Rectal smooth muscle tissue (tissue), 1 donor: ENCODE data around the gene SS18L1.
"Not testable (repeated sequence)": the region's sequence is repeated elsewhere in the genome, so short reads cannot be mapped to it uniquely, and the experiment has no call there.

ENCODE experiments used
- H3K27ac ChIP-seq: one replicate; pipeline ENCODE4 v1.7.0; 2013; ENCODE audit warnings: low read depth, low read length, inconsistent platforms
- H3K27me3 ChIP-seq: one replicate; pipeline ENCODE4 v1.7.0; 2013; ENCODE audit warnings: low read length; ENCODE audit not compliant: control insufficient read depth, insufficient read depth
- H3K36me3 ChIP-seq: one replicate; pipeline ENCODE4 v1.7.0; 2013; ENCODE audit warnings: low read length; ENCODE audit not compliant: control insufficient read depth, insufficient read depth
- H3K4me1 ChIP-seq: one replicate; pipeline ENCODE4 v1.7.0; 2013; ENCODE audit warnings: low read length; ENCODE audit not compliant: control insufficient read depth, insufficient read depth
- H3K4me3 ChIP-seq: one replicate; pipeline ENCODE4 v1.7.0; 2013; ENCODE audit warnings: low read length
- H3K9ac ChIP-seq: one replicate; pipeline ENCODE4 v1.7.0; 2013; ENCODE audit warnings: low read length

Gene SS18L1

DNA sequence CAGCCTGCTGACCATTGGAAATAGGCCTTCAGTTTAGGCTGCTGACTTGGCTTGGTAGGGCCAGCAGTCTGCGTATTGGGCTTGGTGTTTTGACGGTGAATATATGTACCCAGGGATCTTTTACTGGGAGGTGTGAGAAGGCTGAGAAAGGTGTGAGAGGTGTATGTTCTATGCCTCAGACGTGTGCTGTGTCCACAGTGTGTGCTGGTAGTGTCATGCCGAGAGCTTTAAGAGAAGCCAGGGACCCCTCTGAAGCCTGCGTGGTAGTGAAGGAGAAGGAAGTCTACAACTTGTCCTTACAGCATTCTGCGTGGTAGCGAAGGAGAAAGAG, 2.1 kb downstream of the SS18L1 start:
- Histone ChIP-seq H3K4me1 (peaks cover 17% of the 10 kb centered on the region), H3K9ac (no peak overlapping the region), H3K36me3 (no peaks in the 10 kb centered on the region), H3K27ac (no peak overlapping the region), H3K27me3 (no peaks in the 10 kb centered on the region), H3K4me3 (no peak overlapping the region)

DNA sequence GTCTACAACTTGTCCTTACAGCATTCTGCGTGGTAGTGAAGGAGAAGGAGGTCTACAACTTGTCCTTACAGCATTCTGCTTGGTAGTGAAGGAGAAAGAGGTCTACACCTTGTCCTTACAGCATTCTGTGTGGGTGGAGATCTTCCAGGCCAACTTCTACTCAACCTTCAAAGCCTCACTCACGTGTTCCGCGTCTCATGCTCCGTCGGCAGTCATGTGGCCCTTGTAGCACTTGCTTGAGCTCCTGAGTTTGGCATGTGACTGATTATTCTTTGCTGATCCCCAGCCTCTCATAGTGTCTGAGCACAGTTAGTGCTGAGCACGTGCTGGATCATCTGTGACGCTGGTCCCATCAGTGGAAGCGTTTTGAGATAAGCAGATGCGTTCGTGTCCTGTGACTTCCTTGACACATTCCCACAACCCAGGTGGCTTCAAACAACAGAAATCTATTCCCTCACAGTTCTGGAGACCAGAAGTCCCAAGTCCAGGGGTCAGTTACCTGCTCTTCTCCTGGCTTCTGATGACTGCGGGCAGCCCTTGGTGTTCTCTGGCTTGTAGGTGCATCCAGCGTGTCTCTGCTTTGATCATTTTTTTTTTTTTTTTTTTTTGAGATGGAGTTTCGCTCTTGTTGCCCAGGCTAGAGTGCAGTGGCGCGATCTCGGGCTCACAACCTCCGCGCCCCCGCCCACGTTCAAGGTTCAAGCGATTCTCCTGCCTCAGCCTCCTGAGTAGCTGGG, 2.6 kb downstream of the SS18L1 start:
- H3K9ac ChIP-seq: no peak overlapping the region
- peaks cover 12% of the 10 kb centered on the region for H3K4me1 ChIP-seq
- H3K27ac ChIP-seq: no peak overlapping the region
- no peaks in the 10 kb centered on the region for H3K36me3 ChIP-seq
- H3K4me3 ChIP-seq: no peak overlapping the region
- H3K27me3 ChIP-seq: no peaks in the 10 kb centered on the region

DNA sequence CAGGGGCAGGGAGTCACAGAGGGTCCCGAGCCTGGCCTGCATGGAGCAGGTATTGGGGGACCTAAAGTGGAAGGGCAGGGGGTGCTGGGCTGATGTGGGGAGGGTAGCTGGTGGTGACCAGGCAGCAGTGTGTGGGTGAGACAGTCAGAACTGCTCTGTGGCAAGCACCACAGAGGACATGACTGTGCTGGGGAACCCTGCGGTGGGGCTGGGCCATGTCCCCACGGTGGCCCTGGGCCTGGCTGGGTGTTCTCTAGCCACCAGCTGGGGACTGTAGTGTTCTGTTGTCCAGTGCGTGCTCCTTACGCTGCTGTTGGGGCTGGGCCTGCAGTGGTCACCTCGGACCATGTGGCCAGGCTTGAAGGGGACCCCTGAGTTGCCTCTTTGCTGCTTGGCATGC, 3.6 kb downstream of the SS18L1 start:
- H3K36me3 ChIP-seq: no peaks in the 10 kb centered on the region
- no peak overlapping the region for H3K27ac ChIP-seq
- no peak overlapping the region for H3K4me3 ChIP-seq
- H3K4me1 ChIP-seq: peaks cover 4% of the 10 kb centered on the region
- H3K9ac ChIP-seq: no peak overlapping the region
- no peaks in the 10 kb centered on the region for H3K27me3 ChIP-seq

DNA sequence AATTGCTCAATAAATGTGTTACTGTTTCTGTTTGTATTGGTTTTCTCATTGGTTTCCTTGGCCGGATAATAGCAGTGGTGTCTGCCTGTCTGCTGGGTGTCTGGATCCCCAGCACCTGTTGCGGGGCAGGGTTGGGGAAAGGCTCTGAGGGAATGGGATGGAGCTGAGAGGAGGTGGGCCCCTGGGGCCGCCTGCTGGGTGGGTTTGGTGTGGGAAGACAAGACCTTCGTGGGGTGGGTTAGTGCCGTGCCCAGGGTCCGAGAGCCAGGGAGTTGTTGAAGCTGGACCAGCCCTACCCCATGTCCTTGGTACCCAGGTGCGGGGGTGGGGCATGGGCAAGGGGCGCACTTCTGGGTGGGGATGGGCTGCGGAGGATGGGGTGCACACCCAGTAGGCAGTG, 4.0 kb downstream of the SS18L1 start:
- Histone ChIP-seq H3K27me3 (no peaks in the 10 kb centered on the region), H3K4me3 (no peak overlapping the region), H3K9ac (no peak overlapping the region), H3K4me1 (peaks cover 4% of the 10 kb centered on the region), H3K36me3 (no peaks in the 10 kb centered on the region), H3K27ac (no peak overlapping the region)

DNA sequence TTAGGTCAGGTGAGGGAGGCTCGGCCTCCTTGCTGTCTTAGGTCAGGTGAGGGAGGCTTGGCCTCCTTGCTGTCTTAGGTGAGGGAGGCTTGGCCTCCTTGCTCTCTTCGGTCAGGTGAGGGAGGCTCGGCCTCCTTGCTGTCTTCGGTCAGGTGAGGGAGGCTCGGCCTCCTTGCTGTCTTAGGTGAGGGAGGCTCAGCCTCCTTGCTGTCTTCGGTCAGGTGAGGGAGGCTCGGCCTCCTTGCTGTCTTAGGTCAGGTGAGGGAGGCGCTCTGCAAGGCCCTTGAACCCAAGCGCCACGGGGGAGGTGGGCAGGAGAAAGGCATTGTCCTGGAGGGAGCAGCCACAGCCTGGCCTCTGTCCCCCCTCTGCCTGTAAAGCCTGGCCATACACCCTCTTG, 4.8 kb downstream of the SS18L1 start:
- not testable (repeated sequence) for H3K4me1 ChIP-seq, H3K4me3 ChIP-seq, H3K36me3 ChIP-seq, H3K9ac ChIP-seq, H3K27ac ChIP-seq, H3K27me3 ChIP-seq

DNA sequence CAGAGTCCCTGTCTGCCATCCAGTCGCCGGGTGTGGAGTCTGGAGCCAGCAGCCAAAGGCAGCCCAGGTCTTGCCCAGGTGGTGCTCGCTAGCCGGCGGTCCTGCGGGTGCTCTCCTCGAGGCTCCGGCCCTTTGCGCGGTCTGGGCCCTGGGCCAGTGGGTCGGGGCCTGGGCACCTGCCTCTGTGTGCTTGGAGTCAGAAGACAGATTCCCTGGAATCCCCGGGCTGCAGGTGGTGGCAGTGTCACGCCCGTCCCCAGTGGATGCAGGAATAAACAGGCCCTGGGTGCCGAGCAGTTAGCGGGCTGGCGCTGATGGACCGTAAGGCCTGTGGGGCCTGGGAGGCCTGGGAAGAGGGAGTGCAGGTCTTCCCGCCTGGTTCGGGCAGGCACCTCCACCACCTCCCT, 5.3 kb downstream of the SS18L1 start:
- Histone ChIP-seq H3K27ac (no peak overlapping the region), H3K36me3 (no peaks in the 10 kb centered on the region), H3K27me3 (no peaks in the 10 kb centered on the region), H3K9ac (no peak overlapping the region), H3K4me3 (no peak overlapping the region), H3K4me1 (peaks cover 4% of the 10 kb centered on the region)

DNA sequence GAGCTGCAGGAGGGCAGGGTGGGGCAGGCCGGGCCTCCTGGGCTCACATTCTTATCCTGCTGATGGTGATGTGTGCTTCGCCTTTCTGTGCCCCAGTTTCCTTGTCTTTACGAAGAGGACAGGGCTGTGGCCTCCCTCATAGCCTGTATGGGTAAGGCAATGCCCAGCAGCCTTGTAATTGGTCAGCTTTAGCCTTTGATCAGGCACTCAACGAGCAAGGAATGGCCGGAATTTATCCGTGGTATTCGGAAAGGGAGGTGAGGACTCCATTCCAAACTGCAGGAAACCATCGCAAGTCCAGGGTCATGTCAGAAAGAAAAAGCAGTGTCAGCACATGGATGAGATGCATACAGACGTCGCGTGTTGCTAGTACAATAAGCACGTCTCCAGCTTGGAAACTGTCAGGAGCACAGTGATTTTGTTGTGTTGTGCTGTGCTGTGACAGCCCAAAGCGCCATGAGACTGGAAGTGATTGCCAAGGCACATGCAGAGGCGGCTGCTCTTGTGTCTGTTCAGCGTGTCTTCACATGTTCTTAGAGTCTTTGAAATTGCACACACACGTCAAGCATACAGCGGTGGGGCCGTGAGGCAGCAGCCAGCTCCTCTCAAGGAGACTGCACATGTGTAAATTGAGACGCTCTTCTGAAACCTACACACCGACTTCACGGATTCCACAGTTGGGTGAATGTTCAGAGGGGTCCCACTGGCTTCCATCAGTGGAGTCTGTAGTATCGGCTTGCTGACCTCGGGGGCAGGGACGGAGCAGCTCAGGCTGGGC, 6.2 kb downstream of the SS18L1 start:
- Histone ChIP-seq H3K27ac (no peak overlapping the region), H3K9ac (no peak overlapping the region)

DNA sequence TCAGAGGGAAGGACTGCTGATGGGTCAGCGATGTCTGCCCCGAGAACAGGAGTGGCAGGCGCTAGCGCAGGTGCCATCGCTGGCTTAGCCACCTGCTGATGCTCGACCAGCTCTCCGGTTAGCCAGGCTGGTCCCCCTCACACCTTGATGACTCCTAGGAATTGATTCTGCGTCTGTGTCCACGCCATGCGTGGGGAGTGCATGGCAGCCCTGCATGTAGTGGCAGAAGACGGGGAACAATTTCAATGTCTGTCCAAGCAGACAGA, 6.7 kb downstream of the SS18L1 start:
- no peak overlapping the region for H3K27ac ChIP-seq
- no peak overlapping the region for H3K4me3 ChIP-seq
- no peaks in the 10 kb centered on the region for H3K4me1 ChIP-seq
- no peaks in the 10 kb centered on the region for H3K36me3 ChIP-seq
- H3K27me3 ChIP-seq: no peaks in the 10 kb centered on the region
- no peak overlapping the region for H3K9ac ChIP-seq

More for the DNA sequence above, 6.2 kb downstream of the SS18L1 start:
- Histone ChIP-seq H3K4me3 (no peak overlapping the region), H3K27me3 (no peaks in the 10 kb centered on the region), H3K36me3 (no peaks in the 10 kb centered on the region), H3K4me1 (peaks cover 2% of the 10 kb centered on the region)

DNA sequence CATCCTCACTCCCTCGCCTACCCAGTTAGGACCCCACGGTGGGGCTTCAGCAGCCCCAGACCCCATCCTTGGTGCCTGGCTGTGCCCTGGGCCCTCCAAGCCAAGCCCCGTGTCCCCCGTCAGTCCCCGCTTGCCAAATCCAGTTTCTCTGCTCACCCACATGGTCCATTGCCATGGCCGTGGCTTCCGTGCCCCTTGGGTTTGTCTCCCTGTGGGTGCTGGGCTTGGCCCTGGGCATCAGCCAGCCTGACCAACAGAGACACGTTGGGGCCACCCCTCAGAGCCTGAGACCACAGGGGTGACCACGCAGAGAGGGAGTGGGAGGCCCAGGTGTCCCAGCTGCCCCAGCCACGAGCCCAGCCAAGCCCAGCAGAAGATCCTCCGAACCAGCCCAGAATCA, 7.7 kb downstream of the SS18L1 start:
- Histone ChIP-seq H3K4me3 (no peak overlapping the region), H3K4me1 (no peaks in the 10 kb centered on the region), H3K9ac (no peak overlapping the region), H3K27ac (no peak overlapping the region), H3K36me3 (no peaks in the 10 kb centered on the region), H3K27me3 (no peaks in the 10 kb centered on the region)

DNA sequence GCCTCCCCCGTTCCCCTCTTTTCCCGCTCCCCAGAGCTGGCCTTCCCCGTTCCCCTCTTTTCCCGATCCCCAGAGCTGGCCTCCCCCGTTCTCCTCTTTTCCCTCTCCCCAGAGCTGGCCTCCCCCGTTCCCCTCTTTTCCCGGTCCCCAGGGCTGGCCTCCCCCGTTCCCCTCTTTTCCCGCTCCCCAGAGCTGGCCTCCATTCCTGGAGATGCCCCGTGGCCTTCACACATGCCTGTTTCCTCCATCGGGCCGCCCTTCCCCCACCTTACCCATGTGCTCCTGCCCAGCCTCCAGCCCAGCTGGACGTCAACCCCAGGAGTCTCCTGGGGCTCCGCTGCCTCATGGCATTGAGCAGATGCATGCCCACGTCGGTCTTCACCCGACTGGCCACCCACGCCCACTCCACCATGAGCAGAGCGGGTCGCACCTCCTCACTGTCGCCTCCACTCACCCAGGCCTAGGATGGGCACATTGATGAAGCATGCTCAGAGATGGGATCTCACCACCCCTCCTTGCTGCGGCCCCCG, 8.3 kb downstream of the SS18L1 start:
- Histone ChIP-seq H3K4me1 (no peaks in the 10 kb centered on the region), H3K27me3 (no peaks in the 10 kb centered on the region), H3K9ac (no peak overlapping the region), H3K36me3 (no peaks in the 10 kb centered on the region), H3K27ac (no peak overlapping the region), H3K4me3 (no peak overlapping the region)

DNA sequence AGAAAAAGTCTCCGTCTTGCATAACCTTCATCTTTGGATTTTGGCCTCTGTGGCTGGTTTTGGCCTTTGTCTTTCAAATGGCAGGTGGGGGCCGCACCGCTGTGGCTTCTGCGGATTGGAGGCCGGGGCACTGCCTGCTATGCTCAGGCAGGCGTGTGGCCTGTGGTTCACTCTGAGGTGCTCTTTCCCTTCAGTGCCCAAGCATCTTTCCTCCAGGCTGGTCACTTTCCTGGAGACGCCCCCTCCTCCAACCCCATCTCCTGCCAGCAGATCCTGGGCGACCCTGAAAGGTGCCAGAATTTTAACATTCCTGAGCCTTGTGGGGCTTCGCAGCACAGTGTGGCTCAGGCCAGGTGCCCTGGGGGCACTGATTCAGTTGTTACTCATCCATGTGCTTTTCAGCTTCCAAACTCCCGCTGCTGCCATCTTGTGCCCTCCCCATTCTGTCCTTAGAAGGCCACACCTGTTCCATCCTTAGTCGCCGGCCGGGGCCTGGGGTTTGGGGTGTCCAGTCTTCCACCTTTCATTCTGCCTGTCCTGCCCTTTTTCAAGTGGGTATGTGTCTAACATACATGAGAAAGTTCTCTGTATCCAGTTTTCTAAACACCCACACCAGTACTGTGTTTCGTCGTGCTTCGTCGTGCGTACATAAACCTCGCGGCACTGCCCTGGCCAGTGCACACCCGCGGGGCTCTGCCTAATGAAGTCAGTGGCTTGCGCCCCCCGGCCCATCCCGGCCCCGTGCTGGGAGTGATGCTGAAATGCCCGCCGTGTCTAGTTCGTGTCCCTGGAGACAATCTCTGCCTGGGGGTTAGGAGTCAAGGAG, 12.1 kb downstream of the SS18L1 start:
- Histone ChIP-seq H3K9ac (no peak overlapping the region), H3K4me3 (no peak overlapping the region), H3K27me3 (no peaks in the 10 kb centered on the region), H3K4me1 (no peaks in the 10 kb centered on the region), H3K36me3 (peaks cover 3% of the 10 kb centered on the region), H3K27ac (no peak overlapping the region)

DNA sequence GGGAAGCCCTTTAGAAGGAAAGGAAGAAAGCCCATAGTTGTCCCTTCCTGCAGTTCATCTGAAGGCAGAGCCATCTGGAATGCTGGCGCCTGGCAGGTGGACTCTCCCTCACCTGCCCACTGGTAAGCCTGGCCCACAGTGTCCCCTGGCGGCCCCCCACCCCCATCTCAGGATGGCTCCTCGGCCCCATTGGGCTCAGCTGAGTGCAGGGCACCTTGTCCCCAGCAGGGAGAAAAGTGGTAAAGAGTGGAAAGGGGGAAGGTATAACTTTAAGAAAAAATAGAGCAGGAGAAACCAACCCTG, 12.6 kb downstream of the SS18L1 start:
- Histone ChIP-seq H3K4me1 (no peaks in the 10 kb centered on the region), H3K9ac (no peak overlapping the region), H3K27me3 (no peaks in the 10 kb centered on the region), H3K4me3 (no peak overlapping the region), H3K36me3 (peaks cover 7% of the 10 kb centered on the region), H3K27ac (no peak overlapping the region)
